ENCODE results near the gene FBXL5. TPM values are rescaled to one million over a fixed set of nuclear protein-coding genes. Genes with fewer than 3 reads are reported as not detected.
A peak's percentile ranks its signal among the peaks of the same experiment; 100 is the strongest.

Gene FBXL5
- total and polyA plus RNA-seq, 2 donors (not counting 3 experiments of a cell fraction or from before 2014, with no cell fraction given): 42.2 to 60.2 TPM

DNA sequence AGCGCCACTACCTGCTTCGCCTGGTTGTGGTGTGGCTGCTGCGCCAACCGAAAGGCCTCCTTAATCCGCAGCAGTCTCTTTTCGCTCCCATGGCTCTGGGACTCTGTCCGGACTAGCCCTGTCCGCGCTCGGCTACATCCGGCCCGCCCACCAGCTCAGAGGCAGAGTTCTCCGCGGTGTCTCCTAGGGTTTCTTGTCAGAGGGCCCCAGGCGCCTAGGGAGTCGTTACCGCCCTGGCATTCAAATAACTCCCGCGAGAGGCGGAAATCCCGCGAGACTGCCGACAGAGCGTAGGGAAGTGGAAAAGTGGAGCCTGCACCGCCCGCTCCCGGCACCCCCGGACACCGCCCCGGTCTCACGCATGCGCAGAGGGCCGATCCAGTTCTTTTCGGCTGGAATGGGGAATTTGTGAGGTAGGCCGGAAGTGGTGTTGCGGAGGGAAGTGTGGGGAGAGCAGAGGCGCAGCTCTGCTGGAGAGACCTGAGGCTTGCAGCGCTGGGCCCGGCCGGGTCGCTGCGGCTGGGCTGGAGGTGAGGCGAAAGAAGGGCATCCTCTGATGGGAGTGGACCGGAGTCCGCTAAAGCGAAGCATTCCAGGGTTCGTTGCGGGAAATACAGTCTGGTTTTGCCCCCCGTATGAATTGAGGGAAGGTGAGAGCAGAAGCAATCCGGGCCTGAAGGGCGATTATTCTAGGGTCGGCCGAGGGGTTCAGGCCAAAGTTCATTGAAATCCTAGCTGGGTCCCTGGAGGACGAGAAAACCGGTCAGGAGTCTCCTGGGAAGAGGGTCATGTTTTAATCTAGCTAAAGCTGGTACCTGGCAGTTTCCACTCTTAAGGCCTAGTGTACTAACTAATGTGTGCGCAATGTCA, 26.4 kb upstream of the FBXL5 start, which contains the start of gene FAM200B:
Gene FAM200B, plus strand, starts transcription at position 456 of the 870 bp plus-strand sequence. CDS start 5,151 bp downstream, outside the sequence.
- peaks cover 77% of the 10 kb centered on the region for H3K79me2 ChIP-seq (ENCODE audit: control insufficient read depth, insufficient read depth, low read length)
- no peaks in the 10 kb centered on the region for H3K9me1 ChIP-seq (replicated peaks; ENCODE audit: control insufficient read depth, extremely low read depth, insufficient read depth, low read length)
- ChIA-PET POLR2A (interaction anchor here (0.7 to 1.0 kb wide), 4 partner anchors 15 to 71 kb away, joined by 3 to 4 read pairs (median 4); no protein-coding TSS in a partner anchor), CTCF (interaction anchor here (0.6 to 1.9 kb wide), 6 partner anchors 13 to 124 kb away, joined by 3 to 8 read pairs (median 4); partner anchors contain the start of genes BST1 and FBXL5)
- DNase-seq (ENCODE audit: low read depth, low spot score) (peak; percentile 99), FAIRE-seq (peak; percentile 94)
- H3K9me3 ChIP-seq (replicated peaks; ENCODE audit: control insufficient read depth, insufficient read depth, low read length): no peaks in the 10 kb centered on the region
- dilution Hi-C loops (cut with MboI; ENCODE audit: extremely low pct_ligation_motif_present, low sequenced_read_pairs): no loop called here
- peak within 1 kb of the TSS; percentile 99 for H3K9ac ChIP-seq (replicated peaks; ENCODE audit: extremely low read depth, insufficient read depth, low read length)
- H3K4me3 ChIP-seq (replicated peaks in 1 of 3; ENCODE audit: insufficient read depth in 1 of 3, low read depth in 1 of 3, low read length in 3 of 3): peak within 1 kb of the TSS; percentile 65 to 99 (median 97)
- no peaks in the 10 kb centered on the region for H4K20me1 ChIP-seq (replicated peaks; ENCODE audit: control insufficient read depth, extremely low read depth, insufficient read depth, low read length)
- no peaks in the 10 kb centered on the region for H3K27me3 ChIP-seq (ENCODE audit: control insufficient read depth in 2 of 2, insufficient read depth in 2 of 2, low read length in 2 of 2)
- intact Hi-C loops (cut with micrococcal nuclease): loop anchor here (1.0 kb wide), 4 partner anchors 9 to 679 kb away; partner anchors contain the start of genes CPEB2 and FBXL5
- BruUV-seq (replicated peaks): TSS peak; percentile 72
- H3K27ac ChIP-seq (ENCODE audit: insufficient read depth, low read depth, low read length): peak within 1 kb of the TSS; percentile 95
- H3K4me1 ChIP-seq (ENCODE audit: control insufficient read depth, extremely low read depth, insufficient read depth, low read length): peaks cover 49% of the 10 kb centered on the region
- peaks cover 0 to 3% of the 10 kb centered on the region in 2 experiments for H3K36me3 ChIP-seq (ENCODE audit: control insufficient read depth in 2 of 2, extremely low read depth in 1 of 2, insufficient read depth in 2 of 2, low read length in 2 of 2)
- H3K4me2 ChIP-seq (ENCODE audit: insufficient read depth, low read length): peak within 1 kb of the TSS; percentile 99
- TF ChIP-seq MYC (IDR thresholded peaks at IDR 0.05; ENCODE audit: low read depth, low read length): no peak
- TF ChIP-seq JUN (IDR thresholded peaks at IDR 0.05; ENCODE audit: borderline replicate concordance, insufficient read depth, insufficient read length, low read depth): no peak
- TF ChIP-seq GATA2 (IDR thresholded peaks at IDR 0.05; ENCODE audit: insufficient read depth, insufficient read length, low read depth, low read length): no peak
- TF ChIP-seq POLR2A (IDR thresholded peaks at IDR 0.05; ENCODE audit: low read depth, low read length): peak; percentile 85
- peak; percentile 83 for TF ChIP-seq POLR2AphosphoS5 (IDR thresholded peaks at IDR 0.05; ENCODE audit: insufficient read depth, low read depth, low read length)
- TF ChIP-seq, protein P1, sequence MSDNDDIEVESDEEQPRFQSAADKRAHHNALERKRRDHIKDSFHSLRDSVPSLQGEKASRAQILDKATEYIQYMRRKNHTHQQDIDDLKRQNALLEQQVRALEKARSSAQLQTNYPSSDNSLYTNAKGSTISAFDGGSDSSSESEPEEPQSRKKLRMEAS (IDR thresholded peaks at IDR 0.05; ENCODE audit: insufficient read depth, insufficient read length): no peak
- no peak for TF ChIP-seq EZH2 (IDR thresholded peaks at IDR 0.05; ENCODE audit: borderline replicate concordance, low read depth, low read length, severe bottlenecking)
- TF ChIP-seq, protein P2, sequence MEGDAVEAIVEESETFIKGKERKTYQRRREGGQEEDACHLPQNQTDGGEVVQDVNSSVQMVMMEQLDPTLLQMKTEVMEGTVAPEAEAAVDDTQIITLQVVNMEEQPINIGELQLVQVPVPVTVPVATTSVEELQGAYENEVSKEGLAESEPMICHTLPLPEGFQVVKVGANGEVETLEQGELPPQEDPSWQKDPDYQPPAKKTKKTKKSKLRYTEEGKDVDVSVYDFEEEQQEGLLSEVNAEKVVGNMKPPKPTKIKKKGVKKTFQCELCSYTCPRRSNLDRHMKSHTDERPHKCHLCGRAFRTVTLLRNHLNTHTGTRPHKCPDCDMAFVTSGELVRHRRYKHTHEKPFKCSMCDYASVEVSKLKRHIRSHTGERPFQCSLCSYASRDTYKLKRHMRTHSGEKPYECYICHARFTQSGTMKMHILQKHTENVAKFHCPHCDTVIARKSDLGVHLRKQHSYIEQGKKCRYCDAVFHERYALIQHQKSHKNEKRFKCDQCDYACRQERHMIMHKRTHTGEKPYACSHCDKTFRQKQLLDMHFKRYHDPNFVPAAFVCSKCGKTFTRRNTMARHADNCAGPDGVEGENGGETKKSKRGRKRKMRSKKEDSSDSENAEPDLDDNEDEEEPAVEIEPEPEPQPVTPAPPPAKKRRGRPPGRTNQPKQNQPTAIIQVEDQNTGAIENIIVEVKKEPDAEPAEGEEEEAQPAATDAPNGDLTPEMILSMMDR (IDR thresholded peaks at IDR 0.05; ENCODE audit: extremely low read depth in 1 of 2, insufficient read depth in 1 of 2, low read depth in 1 of 2, low read length in 2 of 2): peak in 1 of 2 donors; percentile 29
- no peak for TF ChIP-seq FOS (IDR thresholded peaks at IDR 0.05; ENCODE audit: borderline replicate concordance, insufficient read depth, low read length)
- peak within 1 kb of the TSS; percentile 51 for H2AFZ ChIP-seq (ENCODE audit: low read depth, low read length)
